A673 (cell line): ENCODE measurements around the gene MAP4. TPM values are rescaled to one million over a fixed set of nuclear protein-coding genes. Genes with fewer than 3 reads are reported as not detected.
"Not testable (repeated sequence)": the region's sequence is repeated elsewhere in the genome, so short reads cannot be mapped to it uniquely, and the experiment has no call there.

Experiments
- BruUV-seq: library from RNA; stranded (reverse); fragments of 400-500 nt; replicated peaks from 2 replicates; lab custom pipeline; 2021; lab: Mats Ljungman, UMichigan
- CTCF ChIA-PET: fragments of 300-600 bp; sonication (Branson Sonifier 250); formaldehyde crosslinking; loops from one replicate; lab custom pipeline; 2022; ENCODE audit warnings: antibody characterized with exemption; lab: Charles Lee
- POLR2A ChIA-PET: fragments of 300-600 bp; sonication (Branson Sonifier 250); formaldehyde crosslinking; loops from one replicate; lab custom pipeline; 2022; ENCODE audit warnings: antibody characterized with exemption; ENCODE audit not compliant: low non-redundant PET; lab: Charles Lee
- DNase-seq: peaks from one replicate; pipeline ENCODE4 v3.0.0-alpha.2; 2015; ENCODE audit warnings: low spot score
- H3K27ac ChIP-seq: fragments of 200-600 bp; sonication (generic); 2 replicates; pipeline ENCODE4 v1.5.1; 2016; ENCODE audit warnings: mixed run types, low read depth, mild to moderate bottlenecking, mixed read lengths, antibody characterized with exemption, low read length; ENCODE audit not compliant: poor library complexity, severe bottlenecking
- H3K27me3 ChIP-seq: fragments of 200-600 bp; sonication (generic); replicated peaks from 2 replicates; pipeline ENCODE4 v1.6.1; 2017; ENCODE audit warnings: mixed run types, low read depth, mild to moderate bottlenecking, mixed read lengths, antibody characterized with exemption, low read length; ENCODE audit not compliant: insufficient read depth, poor library complexity
- H3K36me3 ChIP-seq: fragments of 200-600 bp; sonication (generic); 2 replicates; pipeline ENCODE4 v1.6.1; 2016; ENCODE audit warnings: mixed run types, mild to moderate bottlenecking, mixed read lengths, antibody characterized with exemption, low read length; ENCODE audit not compliant: insufficient read depth, poor library complexity, severe bottlenecking
- H3K4me1 ChIP-seq: fragments of 200-600 bp; sonication (generic); 2 replicates; pipeline ENCODE4 v1.6.1; 2017; ENCODE audit warnings: mixed run types, mild to moderate bottlenecking, mixed read lengths, antibody characterized with exemption, low read length; ENCODE audit not compliant: insufficient read depth, poor library complexity, severe bottlenecking
- H3K4me3 ChIP-seq: fragments of 200-600 bp; sonication (generic); 2 replicates; pipeline ENCODE4 v1.5.1; 2016; ENCODE audit warnings: low read depth, mixed run types, mild to moderate bottlenecking, mixed read lengths, low read length; ENCODE audit not compliant: poor library complexity, severe bottlenecking
- H3K9me3 ChIP-seq: fragments of 200-600 bp; sonication (generic); 2 replicates; pipeline ENCODE4 v1.6.1; 2016; ENCODE audit warnings: mixed run types, low read depth, mild to moderate bottlenecking, mixed read lengths, antibody characterized with exemption, low read length; ENCODE audit not compliant: poor library complexity, severe bottlenecking
- CTCF ChIP-seq: fragments of 300-800, 200-600 bp; sonication (generic); conservative IDR thresholded peaks from 2 replicates; pipeline ENCODE4 v1.5.1; 2017; ENCODE audit warnings: low read depth, mild to moderate bottlenecking, antibody characterized with exemption, low read length, moderate library complexity, mixed read lengths
- EZH2 ChIP-seq: fragments of 200-600 bp; sonication (generic); IDR thresholded peaks from 2 replicates; pipeline ENCODE4 v1.6.1; 2017; ENCODE audit warnings: borderline replicate concordance, low read depth, mild to moderate bottlenecking, mixed read lengths, antibody characterized with exemption, low read length; ENCODE audit not compliant: poor library complexity, severe bottlenecking
- intact Hi-C: fragments of 100-400 bp; cut with micrococcal nuclease; formaldehyde crosslinking; loops from one replicate; pipeline ENCODE4 v1.10.0; 2022; ENCODE audit not compliant: unreplicated experiment
- total RNA-seq: library from RNA; stranded (reverse); gene quantifications from 2 replicates; pipeline ENCODE4 v1.2.3, GENCODE V29; 2021

MAP4 gene
- total RNA-seq, 1 experiment from 2014 or later = 105 TPM

GRCh38 chr3:48064292-48064829, 48.1 kb upstream of the MAP4 start:
- POLR2A ChIA-PET = no interaction called here
- DNase-seq = peak; percentile 14
- no peak overlapping the region for H3K27ac ChIP-seq

GRCh38 chr3:48061586-48061985, 45.4 kb upstream of the MAP4 start:
- H3K27ac ChIP-seq, BruUV-seq, H3K4me3 ChIP-seq, H3K27me3 ChIP-seq, H3K4me1 ChIP-seq, CTCF ChIA-PET, H3K36me3 ChIP-seq, H3K9me3 ChIP-seq, DNase-seq, intact Hi-C loops, POLR2A ChIA-PET: not testable (repeated sequence)

More at GRCh38 chr3:48064292-48064829, 48.1 kb upstream of the MAP4 start:
- CTCF ChIA-PET = no interaction called here
- intact Hi-C loops = no loop called here
- TF ChIP-seq CTCF (no peak), EZH2 (no peak)
- Histone ChIP-seq H3K27me3 (no peaks in the 10 kb centered on the region), H3K36me3 (no peaks in the 10 kb centered on the region), H3K9me3 (no peaks in the 10 kb centered on the region), H3K4me3 (no peak overlapping the region), H3K4me1 (peaks cover 14% of the 10 kb centered on the region)
- BruUV-seq = no TSS peak

GRCh38 chr3:48058091-48058490, 41.9 kb upstream of the MAP4 start:
- Histone ChIP-seq H3K27ac (no peak overlapping the region), H3K4me1 (no peaks in the 10 kb centered on the region), H3K36me3 (no peaks in the 10 kb centered on the region), H3K9me3 (no peaks in the 10 kb centered on the region), H3K27me3 (no peaks in the 10 kb centered on the region), H3K4me3 (no peak overlapping the region)
- ChIA-PET CTCF (no interaction called here), POLR2A (no interaction called here)
- intact Hi-C loops = no loop called here
- no peak for DNase-seq
- TF ChIP-seq EZH2 (no peak), CTCF (no peak)
- BruUV-seq = no TSS peak

- Histone ChIP-seq H3K36me3 (no peaks in the 10 kb centered on the region), H3K4me1 (no peaks in the 10 kb centered on the region), H3K27me3 (no peaks in the 10 kb centered on the region), H3K9me3 (no peaks in the 10 kb centered on the region), H3K4me3 (no peak overlapping the region), H3K27ac (no peak overlapping the region)
- CTCF ChIA-PET = no interaction called here
- no TSS peak for BruUV-seq
- no peak for DNase-seq
- TF ChIP-seq CTCF (no peak), EZH2 (no peak)
- POLR2A ChIA-PET = no interaction called here
- intact Hi-C loops = no loop called here
Measured at GRCh38 chr3:48057521-48057920, 41.3 kb upstream of the MAP4 start.
